ENCODE measurements around the gene PPP2R5C.

PPP2R5C gene

DNA sequence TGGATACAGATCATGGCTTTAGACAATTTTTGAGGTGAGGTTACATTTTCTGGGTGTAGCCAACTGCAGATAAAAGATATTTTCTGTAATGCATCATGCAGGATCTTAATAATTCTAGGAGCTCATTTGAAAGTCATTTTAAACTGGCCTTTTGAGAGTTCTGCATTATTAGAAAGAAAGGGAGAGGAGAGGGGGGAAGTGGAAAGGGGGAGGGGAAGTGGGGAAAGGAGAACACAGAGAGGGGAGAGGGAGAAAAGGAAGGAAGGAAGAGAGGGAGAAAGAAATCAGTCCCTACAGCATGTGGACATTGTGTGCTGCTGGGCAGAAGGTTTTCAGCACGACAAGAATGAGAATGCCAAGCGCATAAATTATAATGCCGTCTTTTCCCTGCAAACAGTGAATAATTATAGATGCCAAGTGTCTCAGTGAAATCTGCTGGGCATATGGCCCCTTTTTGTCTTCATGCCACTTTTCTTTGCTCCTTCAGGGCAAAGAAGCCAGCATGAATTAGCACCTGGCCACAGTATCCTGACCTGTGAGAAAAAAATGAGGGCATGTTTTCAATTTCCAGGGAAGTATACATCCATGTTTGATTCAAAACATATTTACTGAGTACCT is 22.7 kb upstream of the PPP2R5C start (continued):
- TF ChIP-seq, protein P1, sequence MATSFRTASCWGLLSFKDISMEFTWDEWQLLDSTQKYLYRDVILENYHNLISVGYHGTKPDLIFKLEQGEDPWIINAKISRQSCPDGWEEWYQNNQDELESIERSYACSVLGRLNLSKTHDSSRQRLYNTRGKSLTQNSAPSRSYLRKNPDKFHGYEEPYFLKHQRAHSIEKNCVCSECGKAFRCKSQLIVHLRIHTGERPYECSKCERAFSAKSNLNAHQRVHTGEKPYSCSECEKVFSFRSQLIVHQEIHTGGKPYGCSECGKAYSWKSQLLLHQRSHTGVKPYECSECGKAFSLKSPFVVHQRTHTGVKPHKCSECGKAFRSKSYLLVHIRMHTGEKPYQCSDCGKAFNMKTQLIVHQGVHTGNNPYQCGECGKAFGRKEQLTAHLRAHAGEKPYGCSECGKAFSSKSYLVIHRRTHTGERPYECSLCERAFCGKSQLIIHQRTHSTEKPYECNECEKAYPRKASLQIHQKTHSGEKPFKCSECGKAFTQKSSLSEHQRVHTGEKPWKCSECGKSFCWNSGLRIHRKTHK (tag by site-specific recombination; IDR thresholded peaks at IDR 0.05): no peak
- TF ChIP-seq ZNF274 (IDR thresholded peaks at IDR 0.05; ENCODE audit: low read length) (no peak), ZNF274 (tag by site-specific recombination; IDR thresholded peaks at IDR 0.05; ENCODE audit: borderline replicate concordance) (no peak), ZSCAN16 (tag by site-specific recombination; IDR thresholded peaks at IDR 0.05) (no peak), ZNF223 (tag by site-specific recombination; IDR thresholded peaks at IDR 0.05) (no peak), ZNF558 (tag by site-specific recombination; IDR thresholded peaks at IDR 0.05) (no peak), ZBTB20 (tag by site-specific recombination; IDR thresholded peaks at IDR 0.05) (no peak)
- TF ChIP-seq, protein P2, sequence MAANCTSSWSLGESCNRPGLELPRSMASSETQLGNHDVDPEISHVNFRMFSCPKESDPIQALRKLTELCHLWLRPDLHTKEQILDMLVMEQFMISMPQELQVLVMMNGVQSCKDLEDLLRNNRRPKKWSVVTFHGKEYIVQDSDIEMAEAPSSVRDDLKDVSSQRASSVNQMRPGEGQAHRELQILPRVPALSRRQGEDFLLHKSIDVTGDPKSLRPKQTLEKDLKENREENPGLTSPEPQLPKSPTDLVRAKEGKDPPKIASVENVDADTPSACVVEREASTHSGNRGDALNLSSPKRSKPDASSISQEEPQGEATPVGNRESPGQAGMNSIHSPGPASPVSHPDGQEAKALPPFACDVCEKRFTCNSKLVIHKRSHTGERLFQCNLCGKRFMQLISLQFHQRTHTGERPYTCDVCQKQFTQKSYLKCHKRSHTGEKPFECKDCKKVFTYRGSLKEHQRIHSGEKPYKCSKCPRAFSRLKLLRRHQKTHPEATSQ (tag by site-specific recombination; IDR thresholded peaks at IDR 0.05): no peak
- TF ChIP-seq, protein P3, sequence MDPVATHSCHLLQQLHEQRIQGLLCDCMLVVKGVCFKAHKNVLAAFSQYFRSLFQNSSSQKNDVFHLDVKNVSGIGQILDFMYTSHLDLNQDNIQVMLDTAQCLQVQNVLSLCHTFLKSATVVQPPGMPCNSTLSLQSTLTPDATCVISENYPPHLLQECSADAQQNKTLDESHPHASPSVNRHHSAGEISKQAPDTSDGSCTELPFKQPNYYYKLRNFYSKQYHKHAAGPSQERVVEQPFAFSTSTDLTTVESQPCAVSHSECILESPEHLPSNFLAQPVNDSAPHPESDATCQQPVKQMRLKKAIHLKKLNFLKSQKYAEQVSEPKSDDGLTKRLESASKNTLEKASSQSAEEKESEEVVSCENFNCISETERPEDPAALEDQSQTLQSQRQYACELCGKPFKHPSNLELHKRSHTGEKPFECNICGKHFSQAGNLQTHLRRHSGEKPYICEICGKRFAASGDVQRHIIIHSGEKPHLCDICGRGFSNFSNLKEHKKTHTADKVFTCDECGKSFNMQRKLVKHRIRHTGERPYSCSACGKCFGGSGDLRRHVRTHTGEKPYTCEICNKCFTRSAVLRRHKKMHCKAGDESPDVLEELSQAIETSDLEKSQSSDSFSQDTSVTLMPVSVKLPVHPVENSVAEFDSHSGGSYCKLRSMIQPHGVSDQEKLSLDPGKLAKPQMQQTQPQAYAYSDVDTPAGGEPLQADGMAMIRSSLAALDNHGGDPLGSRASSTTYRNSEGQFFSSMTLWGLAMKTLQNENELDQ (tag by site-specific recombination; IDR thresholded peaks at IDR 0.05; ENCODE audit: low read depth): no peak

- no peaks in the 10 kb centered on the region for H3K36me3 ChIP-seq (ENCODE audit: control insufficient read depth in 2 of 2, insufficient read depth in 1 of 2, low read length in 2 of 2)
- POLR2A ChIA-PET: no interaction called here
- CTCF ChIA-PET: no interaction called here
- TF ChIP-seq, protein P4, sequence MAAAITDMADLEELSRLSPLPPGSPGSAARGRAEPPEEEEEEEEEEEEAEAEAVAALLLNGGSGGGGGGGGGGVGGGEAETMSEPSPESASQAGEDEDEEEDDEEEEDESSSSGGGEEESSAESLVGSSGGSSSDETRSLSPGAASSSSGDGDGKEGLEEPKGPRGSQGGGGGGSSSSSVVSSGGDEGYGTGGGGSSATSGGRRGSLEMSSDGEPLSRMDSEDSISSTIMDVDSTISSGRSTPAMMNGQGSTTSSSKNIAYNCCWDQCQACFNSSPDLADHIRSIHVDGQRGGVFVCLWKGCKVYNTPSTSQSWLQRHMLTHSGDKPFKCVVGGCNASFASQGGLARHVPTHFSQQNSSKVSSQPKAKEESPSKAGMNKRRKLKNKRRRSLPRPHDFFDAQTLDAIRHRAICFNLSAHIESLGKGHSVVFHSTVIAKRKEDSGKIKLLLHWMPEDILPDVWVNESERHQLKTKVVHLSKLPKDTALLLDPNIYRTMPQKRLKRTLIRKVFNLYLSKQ (tag by site-specific recombination; IDR thresholded peaks at IDR 0.05; ENCODE audit: borderline replicate concordance): no peak
- TF ChIP-seq ZNF140 (tag by site-specific recombination; IDR thresholded peaks at IDR 0.05) (no peak), WT1 (tag by site-specific recombination; IDR thresholded peaks at IDR 0.05) (no peak), ZNF701 (tag by site-specific recombination; IDR thresholded peaks at IDR 0.05) (no peak), SETDB1 (IDR thresholded peaks at IDR 0.05; ENCODE audit: insufficient read length, low read length) (no peak), ZNF792 (tag by site-specific recombination; IDR thresholded peaks at IDR 0.05) (no peak), ZBTB8A (tag by site-specific recombination; IDR thresholded peaks at IDR 0.05) (no peak), GLI2 (tag by site-specific recombination; IDR thresholded peaks at IDR 0.05; ENCODE audit: borderline replicate concordance, low read depth) (no peak), ZNF555 (tag by site-specific recombination; conservative IDR thresholded peaks at IDR 0.05) (no peak), ZFP41 (tag by site-specific recombination; IDR thresholded peaks at IDR 0.05; ENCODE audit: borderline replicate concordance) (no peak), BCL11A (tag by site-specific recombination; IDR thresholded peaks at IDR 0.05; ENCODE audit: low read depth) (no peak), ZSCAN30 (tag by site-specific recombination; IDR thresholded peaks at IDR 0.05) (no peak), ZBTB11 (tag by site-specific recombination; conservative IDR thresholded peaks at IDR 0.05; ENCODE audit: low read depth) (no peak), ZNF521 (tag by site-specific recombination; IDR thresholded peaks at IDR 0.05) (no peak)
- TF ChIP-seq, protein P5, sequence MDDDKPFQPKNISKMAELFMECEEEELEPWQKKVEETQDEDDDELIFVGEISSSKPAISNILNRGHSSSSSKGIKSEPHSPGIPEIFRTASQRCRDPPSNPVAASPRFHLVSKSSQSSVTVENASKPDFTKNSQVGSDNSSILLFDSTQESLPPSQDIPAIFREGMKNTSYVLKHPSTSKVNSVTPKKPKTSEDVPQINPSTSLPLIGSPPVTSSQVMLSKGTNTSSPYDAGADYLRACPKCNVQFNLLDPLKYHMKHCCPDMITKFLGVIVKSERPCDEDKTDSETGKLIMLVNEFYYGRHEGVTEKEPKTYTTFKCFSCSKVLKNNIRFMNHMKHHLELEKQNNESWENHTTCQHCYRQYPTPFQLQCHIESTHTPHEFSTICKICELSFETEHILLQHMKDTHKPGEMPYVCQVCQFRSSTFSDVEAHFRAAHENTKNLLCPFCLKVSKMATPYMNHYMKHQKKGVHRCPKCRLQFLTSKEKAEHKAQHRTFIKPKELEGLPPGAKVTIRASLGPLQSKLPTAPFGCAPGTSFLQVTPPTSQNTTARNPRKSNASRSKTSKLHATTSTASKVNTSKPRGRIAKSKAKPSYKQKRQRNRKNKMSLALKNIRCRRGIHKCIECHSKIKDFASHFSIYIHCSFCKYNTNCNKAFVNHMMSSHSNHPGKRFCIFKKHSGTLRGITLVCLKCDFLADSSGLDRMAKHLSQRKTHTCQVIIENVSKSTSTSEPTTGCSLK (tag by site-specific recombination; IDR thresholded peaks at IDR 0.05): no peak
These were observed 21.9 kb upstream of the PPP2R5C start for GRCh38 chr14:101739446-101740141.

More at GRCh38 chr14:101739446-101740141, 21.9 kb upstream of the PPP2R5C start:
- H3K4me1 ChIP-seq (ENCODE audit: control insufficient read depth, insufficient read depth, low read length): no peaks in the 10 kb centered on the region
- H3K9me3 ChIP-seq (ENCODE audit: control insufficient read depth, insufficient read depth, low read depth, low read length): no peaks in the 10 kb centered on the region
- no peak overlapping the region for H3K4me3 ChIP-seq (ENCODE audit: low read depth, low read length)
- H3K27ac ChIP-seq (ENCODE audit: extremely low read depth, low read depth, low read length): no peak overlapping the region

All from HEK293 (cell line).